SJCRH30 (cell line): ENCODE data around the gene MYH10. TPM values are rescaled to one million over a fixed set of nuclear protein-coding genes. Genes with fewer than 3 reads are reported as not detected.

Source experiments
- DNase-seq, 2 experiments: peaks; one replicate each; pipeline ENCODE4 v3.0.0-alpha.2; 2015 to 2020
- H3K27ac ChIP-seq: fragments of 250-450 bp; sonication (Bioruptor Pico); 2 replicates; pipeline ENCODE4 v1.5.1; 2020; ENCODE audit warnings: mild to moderate bottlenecking, moderate library complexity
- H3K27me3 ChIP-seq: fragments of 250-450 bp; sonication (Bioruptor Pico); 2 replicates; pipeline ENCODE4 v1.5.1; 2020; ENCODE audit warnings: mild to moderate bottlenecking, moderate library complexity
- H3K36me3 ChIP-seq: fragments of 250-450 bp; sonication (Bioruptor Pico); 2 replicates; pipeline ENCODE4 v1.5.1; 2020; ENCODE audit warnings: mild to moderate bottlenecking, moderate library complexity
- H3K4me1 ChIP-seq: fragments of 250-450 bp; sonication (Bioruptor Pico); 2 replicates; pipeline ENCODE4 v1.5.1; 2020; ENCODE audit warnings: mild to moderate bottlenecking, moderate library complexity
- H3K4me3 ChIP-seq: fragments of 250-450 bp; sonication (Bioruptor Pico); 2 replicates; pipeline ENCODE4 v1.5.1; 2020; ENCODE audit warnings: mild to moderate bottlenecking, moderate library complexity
- H3K9me3 ChIP-seq: fragments of 250-450 bp; sonication (Bioruptor Pico); replicated peaks from 2 replicates; pipeline ENCODE4 v1.5.1; 2020; ENCODE audit warnings: mild to moderate bottlenecking, moderate library complexity
- total RNA-seq: library from RNA; depleted of rRNA; stranded (reverse); fragments of >200 nt; shearing (Covaris generic); gene quantifications from 2 replicates; pipeline ENCODE4 v1.2.3, GENCODE V29; 2014

Gene MYH10
- total RNA-seq, 1 experiment from 2014 or later = 78.1 TPM

GRCh38 chr17:8467527-8467926 lies 163.0 kb downstream of the MYH10 start:
- H3K36me3 ChIP-seq = 0 out of 2 replicates have a peak, but pooled peaks cover 3% of the 10 kb centered on the region
- H3K4me1 ChIP-seq = peaks cover 11% of the 10 kb centered on the region
- DNase-seq = no peak
- H3K27ac ChIP-seq = no peak overlapping the region
- no peak overlapping the region for H3K4me3 ChIP-seq
- no peaks in the 10 kb centered on the region for H3K9me3 ChIP-seq
- no peaks in the 10 kb centered on the region for H3K27me3 ChIP-seq

- H3K36me3 ChIP-seq = 0 out of 2 replicates have a peak, but pooled peaks cover 1% of the 10 kb centered on the region
These were observed 163.7 kb downstream of the MYH10 start for GRCh38 chr17:8466873-8467272.

GRCh38 chr17:8466456-8466855 lies 164.1 kb downstream of the MYH10 start:
- H3K4me3 ChIP-seq = no peak overlapping the region
- no peaks in the 10 kb centered on the region for H3K9me3 ChIP-seq
- H3K27ac ChIP-seq = no peak overlapping the region
- H3K4me1 ChIP-seq = peaks cover 11% of the 10 kb centered on the region
- H3K36me3 ChIP-seq = no peaks in the 10 kb centered on the region
- DNase-seq = no peak
- H3K27me3 ChIP-seq = no peaks in the 10 kb centered on the region

More at GRCh38 chr17:8466873-8467272, 163.7 kb downstream of the MYH10 start:
- H3K27ac ChIP-seq = no peak overlapping the region
- no peak for DNase-seq
- no peaks in the 10 kb centered on the region for H3K27me3 ChIP-seq
- H3K4me1 ChIP-seq = peaks cover 11% of the 10 kb centered on the region
- no peaks in the 10 kb centered on the region for H3K9me3 ChIP-seq
- H3K4me3 ChIP-seq = no peak overlapping the region

GRCh38 chr17:8465759-8466158 lies 164.8 kb downstream of the MYH10 start:
- H3K4me1 ChIP-seq = peaks cover 11% of the 10 kb centered on the region
- DNase-seq = no peak
- H3K4me3 ChIP-seq = no peak overlapping the region
- no peaks in the 10 kb centered on the region for H3K36me3 ChIP-seq
- no peaks in the 10 kb centered on the region for H3K27me3 ChIP-seq
- no peak overlapping the region; the same call in 1 of the 2 replicates for H3K27ac ChIP-seq
- H3K9me3 ChIP-seq = no peaks in the 10 kb centered on the region

GRCh38 chr17:8465356-8465755 lies 165.2 kb downstream of the MYH10 start:
- DNase-seq = peak; percentile 12 to 43
- H3K9me3 ChIP-seq = no peaks in the 10 kb centered on the region
- no peaks in the 10 kb centered on the region for H3K27me3 ChIP-seq
- H3K36me3 ChIP-seq = no peaks in the 10 kb centered on the region
- H3K4me1 ChIP-seq = peaks cover 11% of the 10 kb centered on the region
- no peak overlapping the region for H3K4me3 ChIP-seq
- peak overlapping the region; percentile 22; the same call in 1 of the 2 replicates for H3K27ac ChIP-seq

- Histone ChIP-seq H3K36me3 (no peaks in the 10 kb centered on the region), H3K4me3 (no peak overlapping the region), H3K4me1 (peaks cover 11% of the 10 kb centered on the region), H3K27me3 (no peaks in the 10 kb centered on the region), H3K9me3 (no peaks in the 10 kb centered on the region), H3K27ac (peak overlapping the region; percentile 22; the same call in 1 of the 2 replicates)
- DNase-seq = peak in 1 of 2 experiments; percentile 42
These were observed 165.6 kb downstream of the MYH10 start for GRCh38 chr17:8464941-8465340.

- DNase-seq = no peak
- no peak overlapping the region for H3K4me3 ChIP-seq
- H3K27ac ChIP-seq = no peak overlapping the region
- H3K4me1 ChIP-seq = peaks cover 11% of the 10 kb centered on the region
- no peaks in the 10 kb centered on the region for H3K27me3 ChIP-seq
- no peaks in the 10 kb centered on the region for H3K9me3 ChIP-seq
- H3K36me3 ChIP-seq = peaks cover 3% of the 10 kb centered on the region; the same call in 1 of the 2 replicates
These were observed 167.4 kb downstream of the MYH10 start for GRCh38 chr17:8463099-8463498.

- no peak overlapping the region for H3K4me3 ChIP-seq
- no peak overlapping the region for H3K27ac ChIP-seq
- no peaks in the 10 kb centered on the region for H3K9me3 ChIP-seq
- no peaks in the 10 kb centered on the region for H3K27me3 ChIP-seq
- peaks cover 3% of the 10 kb centered on the region; the same call in 1 of the 2 replicates for H3K36me3 ChIP-seq
- no peak for DNase-seq
- H3K4me1 ChIP-seq = peaks cover 11% of the 10 kb centered on the region
These were observed 168.0 kb downstream of the MYH10 start for GRCh38 chr17:8462564-8462963.

GRCh38 chr17:8459831-8460230 lies 170.7 kb downstream of the MYH10 start:
- DNase-seq = no peak
- Histone ChIP-seq H3K27me3 (no peaks in the 10 kb centered on the region), H3K27ac (no peak overlapping the region), H3K4me3 (no peak overlapping the region), H3K4me1 (peaks cover 3% of the 10 kb centered on the region), H3K9me3 (no peaks in the 10 kb centered on the region), H3K36me3 (peaks cover 8% of the 10 kb centered on the region; the same call in 1 of the 2 replicates)

- Histone ChIP-seq H3K27me3 (no peaks in the 10 kb centered on the region), H3K27ac (no peak overlapping the region), H3K36me3 (peaks cover 8% of the 10 kb centered on the region; the same call in 1 of the 2 replicates), H3K9me3 (no peaks in the 10 kb centered on the region), H3K4me3 (no peak overlapping the region), H3K4me1 (no peaks in the 10 kb centered on the region)
- DNase-seq = no peak
These were observed 171.4 kb downstream of the MYH10 start for GRCh38 chr17:8459107-8459506.

GRCh38 chr17:8458128-8458527 lies 172.4 kb downstream of the MYH10 start:
- DNase-seq = no peak
- Histone ChIP-seq H3K27ac (no peak overlapping the region), H3K9me3 (no peaks in the 10 kb centered on the region), H3K27me3 (no peaks in the 10 kb centered on the region), H3K4me3 (no peak overlapping the region), H3K36me3 (peaks cover 8% of the 10 kb centered on the region; the same call in 1 of the 2 replicates), H3K4me1 (no peaks in the 10 kb centered on the region)

- H3K4me3 ChIP-seq = no peak overlapping the region
- H3K27ac ChIP-seq = no peak overlapping the region
- peaks cover 13% of the 10 kb centered on the region for H3K36me3 ChIP-seq
These were observed 174.8 kb downstream of the MYH10 start for GRCh38 chr17:8455665-8456209.

GRCh38 chr17:8453326-8453725 lies 177.2 kb downstream of the MYH10 start:
- H3K27me3 ChIP-seq = no peaks in the 10 kb centered on the region
- H3K4me3 ChIP-seq = no peak overlapping the region
- H3K36me3 ChIP-seq = peaks cover 18% of the 10 kb centered on the region
- DNase-seq = no peak
- no peaks in the 10 kb centered on the region for H3K9me3 ChIP-seq
- H3K27ac ChIP-seq = no peak overlapping the region
- H3K4me1 ChIP-seq = no peaks in the 10 kb centered on the region

More at GRCh38 chr17:8455665-8456209, 174.8 kb downstream of the MYH10 start:
- DNase-seq = no peak
- no peaks in the 10 kb centered on the region for H3K4me1 ChIP-seq
- no peaks in the 10 kb centered on the region for H3K9me3 ChIP-seq
- H3K27me3 ChIP-seq = no peaks in the 10 kb centered on the region

GRCh38 chr17:8451933-8452614 lies 178.5 kb downstream of the MYH10 start:
- H3K27ac ChIP-seq = no peak overlapping the region
- no peaks in the 10 kb centered on the region for H3K27me3 ChIP-seq
- no peak for DNase-seq
- no peak overlapping the region for H3K4me3 ChIP-seq
- peaks cover 17% of the 10 kb centered on the region for H3K36me3 ChIP-seq
- no peaks in the 10 kb centered on the region for H3K9me3 ChIP-seq
- H3K4me1 ChIP-seq = no peaks in the 10 kb centered on the region

- no peaks in the 10 kb centered on the region for H3K4me1 ChIP-seq
- no peak for DNase-seq
These were observed 182.2 kb downstream of the MYH10 start for GRCh38 chr17:8448310-8448709.

More at GRCh38 chr17:8448310-8448709, 182.2 kb downstream of the MYH10 start:
- H3K27me3 ChIP-seq = no peaks in the 10 kb centered on the region
- no peak overlapping the region for H3K4me3 ChIP-seq
- no peak overlapping the region for H3K27ac ChIP-seq
- H3K9me3 ChIP-seq = no peaks in the 10 kb centered on the region
- peaks cover 16% of the 10 kb centered on the region for H3K36me3 ChIP-seq
